Suprapubic skin (tissue), 3 donors: ENCODE measurements around the gene ATF7.

Experiments
- CTCF ChIP-seq, 2 donors: fragments of 200-600 bp in 1 of 2; fragments of 450-650 bp in 1 of 2; sonication (generic) in 1 of 2; IDR thresholded peaks; one replicate each; pipeline ENCODE4 v1.5.1; 2016 to 2019; ENCODE audit warnings: antibody characterized with exemption in 2 of 2, mild to moderate bottlenecking in 1 of 2, moderate library complexity in 1 of 2
- EP300 ChIP-seq: sonication (generic); formaldehyde crosslinking; IDR thresholded peaks from one replicate; pipeline ENCODE4 v1.6.1; 2017; ENCODE audit warnings: antibody characterized with exemption
- POLR2A ChIP-seq, 2 donors: fragments of 450-650 bp; IDR thresholded peaks; one replicate each; pipeline ENCODE4 v1.6.1; 2017; ENCODE audit warnings: antibody characterized with exemption in 2 of 2, mild to moderate bottlenecking in 2 of 2, moderate library complexity in 2 of 2

- TF ChIP-seq EP300 (no peak), CTCF (IDR thresholded peaks at IDR 0.05) (no peak), POLR2A (IDR thresholded peaks at IDR 0.05) (no peak)
These were observed 54.9 kb downstream of the ATF7 start for GRCh38 chr12:53571295-53571694.
